ENCODE data around the gene DNAAF5. TPM values are rescaled to one million over a fixed set of nuclear protein-coding genes. Genes with fewer than 3 reads are reported as not detected.
A peak's percentile ranks its signal among the peaks of the same experiment; 100 is the strongest.

DNAAF5 gene
- total RNA-seq, 2 donors from 2014 or later = 17.9 to 46.5 TPM

GRCh38 chr7:822692-823276, 96.3 kb downstream of the DNAAF5 start:
- ATAC-seq = peak; percentile 31
- 80 to 81% methylated on average over 25 to 32 of the region's 32 CpGs for WGBS, 2 donors
- H3K4me3 ChIP-seq = no peak overlapping the region
- peak overlapping the region; percentile 4 to 60 (median 40) for H3K27ac ChIP-seq
- no peaks in the 10 kb centered on the region for H3K27me3 ChIP-seq
- peak in 3 of 4 donors; percentile 35 to 56 (median 54) for DNase-seq
- H3K36me3 ChIP-seq (replicated peaks in 1 of 2; ENCODE audit: insufficient read depth in 1 of 2, low read depth in 2 of 2) = no peaks in the 10 kb centered on the region
- no peak for TF ChIP-seq POLR2A (IDR thresholded peaks at IDR 0.05)
- no peak for TF ChIP-seq CTCF (IDR thresholded peaks at IDR 0.05)
- peaks cover 0 to 4% (median 0%) of the 10 kb centered on the region in 3 donors for H3K9me3 ChIP-seq
- intact Hi-C loops (cut with DNase I) = no loop called here
- H3K4me1 ChIP-seq = peaks cover 42% of the 10 kb centered on the region

GRCh38 chr7:823649-824048, 97.2 kb downstream of the DNAAF5 start:
- ATAC-seq = peak; percentile 50
- 62 to 67% methylated on average over 8 of the region's 8 CpGs for WGBS, 2 donors
- Histone ChIP-seq H3K36me3 (replicated peaks in 1 of 2; ENCODE audit: insufficient read depth in 1 of 2, low read depth in 2 of 2) (no peaks in the 10 kb centered on the region), H3K4me3 (no peak overlapping the region), H3K4me1 (peaks cover 36% of the 10 kb centered on the region), H3K27me3 (no peaks in the 10 kb centered on the region), H3K27ac (peak overlapping the region in 3 of 4 donors; percentile 30 to 60 (median 51)), H3K9me3 (peaks cover 0 to 4% (median 0%) of the 10 kb centered on the region in 3 donors)
- intact Hi-C loops (cut with DNase I) = no loop called here
- DNase-seq = peak in 2 of 4 donors; percentile 29 to 31
- TF ChIP-seq POLR2A (IDR thresholded peaks at IDR 0.05) (no peak), CTCF (IDR thresholded peaks at IDR 0.05) (no peak)

- Histone ChIP-seq H3K4me1 (peaks cover 36% of the 10 kb centered on the region), H3K27ac (peak overlapping the region in 2 of 4 donors; percentile 30 to 51), H3K9me3 (peaks cover 0 to 4% (median 0%) of the 10 kb centered on the region in 3 donors), H3K27me3 (no peaks in the 10 kb centered on the region), H3K4me3 (no peak overlapping the region), H3K36me3 (replicated peaks in 1 of 2; ENCODE audit: insufficient read depth in 1 of 2, low read depth in 2 of 2) (no peaks in the 10 kb centered on the region)
- TF ChIP-seq POLR2A (IDR thresholded peaks at IDR 0.05) (no peak), CTCF (IDR thresholded peaks at IDR 0.05) (no peak)
- DNase-seq = no peak
- intact Hi-C loops (cut with DNase I) = no loop called here
- no peak for ATAC-seq
- WGBS, 2 donors = 85 to 86% methylated on average over 7 of the region's 7 CpGs
These were observed 97.6 kb downstream of the DNAAF5 start for GRCh38 chr7:824081-824480.

GRCh38 chr7:824664-825063, 98.2 kb downstream of the DNAAF5 start:
- Histone ChIP-seq H3K4me1 (peaks cover 36% of the 10 kb centered on the region), H3K27ac (peak overlapping the region in 1 of 4 donors; percentile 30), H3K4me3 (no peak overlapping the region), H3K9me3 (peaks cover 0 to 4% (median 0%) of the 10 kb centered on the region in 3 donors), H3K27me3 (no peaks in the 10 kb centered on the region), H3K36me3 (replicated peaks in 1 of 2; ENCODE audit: insufficient read depth in 1 of 2, low read depth in 2 of 2) (no peaks in the 10 kb centered on the region)
- ATAC-seq (no peak), DNase-seq (no peak)
- WGBS, 2 donors = 74 to 85% methylated on average over 11 of the region's 11 CpGs
- no peak for TF ChIP-seq CTCF (IDR thresholded peaks at IDR 0.05)
- no peak for TF ChIP-seq POLR2A (IDR thresholded peaks at IDR 0.05)
- intact Hi-C loops (cut with DNase I) = no loop called here

- H3K27ac ChIP-seq = peak overlapping the region in 1 of 4 donors; percentile 5
- peaks cover 0 to 4% (median 0%) of the 10 kb centered on the region in 3 donors for H3K9me3 ChIP-seq
- TF ChIP-seq POLR2A (IDR thresholded peaks at IDR 0.05) (no peak), CTCF (IDR thresholded peaks at IDR 0.05) (no peak)
- no peaks in the 10 kb centered on the region for H3K27me3 ChIP-seq
- no peak overlapping the region for H3K4me3 ChIP-seq
- no peaks in the 10 kb centered on the region for H3K36me3 ChIP-seq (replicated peaks in 1 of 2; ENCODE audit: insufficient read depth in 1 of 2, low read depth in 2 of 2)
- ATAC-seq (no peak), DNase-seq (no peak)
- H3K4me1 ChIP-seq = peaks cover 36% of the 10 kb centered on the region
- 72 to 74% methylated on average over 6 of the region's 6 CpGs for WGBS, 2 donors
- intact Hi-C loops (cut with DNase I) = no loop called here
These were observed 98.9 kb downstream of the DNAAF5 start for GRCh38 chr7:825386-825785.

Data from body of pancreas (tissue), 4 donors.